IMR-90 (cell line): ENCODE data around the gene CDH12. TPM values are rescaled to one million over a fixed set of nuclear protein-coding genes. Genes with fewer than 3 reads are reported as not detected.
A peak's percentile ranks its signal among the peaks of the same experiment; 100 is the strongest.

Source experiments
- ATAC-seq: fragments of 200-7000 bp; cut with Tn5 transposase; 2 replicates; pipeline ENCODE4 v1.9.1; 2020; ENCODE audit warnings: low read depth, mild to moderate bottlenecking, moderate library complexity
- BruUV-seq: library from RNA; stranded (reverse); fragments of 400-500 nt; replicated peaks from 2 replicates; lab custom pipeline; 2021; lab: Mats Ljungman, UMichigan
- CTCF ChIA-PET: fragments of 300-600 bp; formaldehyde crosslinking; extraction: SDS; loops from one replicate; lab custom pipeline; 2021; ENCODE audit warnings: antibody characterized with exemption; lab: Yijun Ruan, JAX
- POLR2A ChIA-PET: fragments of 300-600 bp; sonication (Branson Sonifier 250); formaldehyde crosslinking; loops from one replicate; lab custom pipeline; 2022; ENCODE audit warnings: antibody characterized with exemption; ENCODE audit not compliant: unreplicated experiment; lab: Charles Lee
- DNase-seq: peaks from one replicate; pipeline ENCODE4 v3.0.0; 2013
- H2AFZ ChIP-seq: replicated peaks from 2 replicates; pipeline ENCODE3; 2013; ENCODE audit warnings: low read length, mild to moderate bottlenecking; ENCODE audit not compliant: poor library complexity
- H2AK5ac ChIP-seq: 2 replicates; pipeline ENCODE4 v1.6.1; 2013; ENCODE audit warnings: low read depth, low read length, inconsistent platforms
- H2AK9ac ChIP-seq: replicated peaks from 2 replicates; pipeline ENCODE3; 2013; ENCODE audit warnings: mild to moderate bottlenecking, low read depth, low read length, moderate library complexity; ENCODE audit not compliant: poor library complexity
- H2BK120ac ChIP-seq: 2 replicates; pipeline ENCODE4 v1.6.1; 2013; ENCODE audit warnings: low read depth, low read length, inconsistent platforms
- H2BK15ac ChIP-seq: 3 replicates; pipeline ENCODE4 v1.6.1; 2013; ENCODE audit warnings: low read depth, low read length, inconsistent platforms
- H2BK20ac ChIP-seq: 2 replicates; pipeline ENCODE4 v1.6.1; 2013; ENCODE audit warnings: low read depth, mild to moderate bottlenecking, inconsistent platforms, low read length, moderate library complexity
- H2BK5ac ChIP-seq: 2 replicates; pipeline ENCODE4 v1.6.1; 2013; ENCODE audit warnings: mild to moderate bottlenecking, low read depth, low read length, inconsistent platforms; ENCODE audit not compliant: poor library complexity, severe bottlenecking
- H3K14ac ChIP-seq: replicated peaks from 2 replicates; pipeline ENCODE4 v1.6.1; 2013; ENCODE audit warnings: low read depth, low read length, inconsistent platforms
- H3K18ac ChIP-seq: 2 replicates; pipeline ENCODE4 v1.6.1; 2013; ENCODE audit warnings: low read depth, low read length, control low read depth
- H3K23ac ChIP-seq: 2 replicates; pipeline ENCODE4 v1.6.1; 2013; ENCODE audit warnings: low read depth, low read length, inconsistent platforms
- H3K27ac ChIP-seq: 2 replicates; pipeline ENCODE4 v1.5.1; 2013; ENCODE audit warnings: mild to moderate bottlenecking, control low read depth, low read length; ENCODE audit not compliant: insufficient read depth
- H3K27me3 ChIP-seq: 2 replicates; pipeline ENCODE4 v1.6.1; 2013; ENCODE audit warnings: low read length; ENCODE audit not compliant: control insufficient read depth, insufficient read depth
- H3K36me3 ChIP-seq: 2 replicates; pipeline ENCODE4 v1.6.1; 2013; ENCODE audit warnings: low read length, mixed read lengths; ENCODE audit not compliant: control insufficient read depth, insufficient read depth
- H3K4ac ChIP-seq: 2 replicates; pipeline ENCODE4 v1.6.1; 2013; ENCODE audit warnings: low read depth, low read length, inconsistent platforms
- H3K4me1 ChIP-seq: 2 replicates; pipeline ENCODE4 v1.6.1; 2013; ENCODE audit warnings: low read length, mixed read lengths; ENCODE audit not compliant: control insufficient read depth, insufficient read depth
- H3K4me2 ChIP-seq: 2 replicates; pipeline ENCODE4 v1.6.1; 2013; ENCODE audit warnings: low read depth, mild to moderate bottlenecking, control low read depth, low read length, moderate library complexity
- H3K4me3 ChIP-seq: 2 replicates; pipeline ENCODE4 v1.5.1; 2013; ENCODE audit warnings: low read depth, mild to moderate bottlenecking, control low read depth, low read length, moderate library complexity; ENCODE audit not compliant: insufficient read depth
- H3K56ac ChIP-seq: 2 replicates; pipeline ENCODE4 v1.6.1; 2013; ENCODE audit warnings: low read length, inconsistent platforms; ENCODE audit not compliant: insufficient read depth; ENCODE audit errors: extremely low read depth
- H3K79me1 ChIP-seq, 2 experiments: 2 replicates each; pipeline ENCODE4 v1.6.1; 2013; ENCODE audit warnings: low read length in 2 of 2, inconsistent platforms in 1 of 2, low read depth in 1 of 2
- H3K9ac ChIP-seq: 2 replicates; pipeline ENCODE4 v1.6.1; 2013; ENCODE audit warnings: low read depth, low read length, control low read depth
- H3K9me1 ChIP-seq: 2 replicates; pipeline ENCODE4 v1.6.1; 2013; ENCODE audit warnings: low read length, inconsistent platforms; ENCODE audit not compliant: insufficient read depth
- H3K9me3 ChIP-seq: 2 replicates; pipeline ENCODE4 v1.6.1; 2013; ENCODE audit warnings: low read length; ENCODE audit not compliant: control insufficient read depth, insufficient read depth
- H4K20me1 ChIP-seq: 2 replicates; pipeline ENCODE4 v1.6.1; 2013; ENCODE audit warnings: low read length, inconsistent platforms; ENCODE audit not compliant: insufficient read depth
- H4K5ac ChIP-seq: 2 replicates; pipeline ENCODE4 v1.6.1; 2013; ENCODE audit warnings: mild to moderate bottlenecking, low read depth, low read length, control low read depth
- H4K8ac ChIP-seq, 2 experiments: 2 replicates each; pipeline ENCODE4 v1.6.1; 2013; ENCODE audit warnings: low read depth in 2 of 2, low read length in 2 of 2, control low read depth in 1 of 2, inconsistent platforms in 1 of 2
- H4K91ac ChIP-seq: 2 replicates; pipeline ENCODE4 v1.6.1; 2013; ENCODE audit warnings: low read depth, low read length, inconsistent platforms; ENCODE audit not compliant: insufficient read depth
- BHLHE40 ChIP-seq: fragments of 150-350 bp; IDR thresholded peaks from 2 replicates; pipeline ENCODE4 v1.6.1; 2016; ENCODE audit warnings: mild to moderate bottlenecking, low read depth, low read length
- CEBPB ChIP-seq: IDR thresholded peaks from 2 replicates; pipeline ENCODE4 v1.6.1; 2012; ENCODE audit warnings: low read depth, low read length, improper control_type of control experiment
- CHD1 ChIP-seq: IDR thresholded peaks from 2 replicates; pipeline ENCODE4 v1.6.1; 2012; ENCODE audit warnings: low read depth, low read length, improper control_type of control experiment
- MXI1 ChIP-seq: IDR thresholded peaks from 2 replicates; pipeline ENCODE4 v1.6.1; 2012; ENCODE audit warnings: low read depth, mild to moderate bottlenecking, low read length, moderate library complexity, borderline replicate concordance
- NFE2L2 ChIP-seq: fragments of 150-350 bp; IDR thresholded peaks from 2 replicates; pipeline ENCODE4 v1.6.1; 2016; ENCODE audit warnings: low read depth, mild to moderate bottlenecking, low read length
- RFX5 ChIP-seq: IDR thresholded peaks from 2 replicates; pipeline ENCODE4 v1.8.0; 2012; ENCODE audit warnings: low read depth, mild to moderate bottlenecking, low read length, moderate library complexity
- WGBS, 2 experiments: methylation state at CpG; one replicate each; pipeline versions ENCODE4 v1.1.5 to v1.1.7; 2013; ENCODE audit warnings: missing lambda C conversion rate in 2 of 2; ENCODE audit not compliant: insufficient read length in 1 of 2; ENCODE audit errors: extremely low coverage in 2 of 2; 5-methylcytosine and 5-hydroxymethylcytosine counted together
- dilution Hi-C: fragments of 300-500 bp; cut with HindIII; formaldehyde crosslinking; loops from one replicate; pipeline ENCODE4 v1.14.3; 2018; ENCODE audit warnings: low sequenced_read_pairs; ENCODE audit not compliant: unreplicated experiment
- in situ Hi-C: fragments of 300-500 bp; cut with MboI; formaldehyde crosslinking; loops from 3 replicates; pipeline ENCODE4 v1.14.3; 2019; ENCODE audit warnings: low sequenced_read_pairs, inconsistent platforms, mixed read lengths
- intact Hi-C: fragments of 100-400 bp; cut with micrococcal nuclease; formaldehyde crosslinking; loops from 2 replicates; pipeline ENCODE4 v1.10.0; 2022
- polyA plus RNA-seq, 3 experiments: library from polyadenylated mRNA; depleted of rRNA; stranded (reverse); fragments of >200 nt; gene quantifications; 2 replicates each; pipeline ENCODE4 v1.2.3, GENCODE V29; 2012; ENCODE audit warnings: low replicate concordance in 1 of 3
- total RNA-seq: library from RNA; depleted of rRNA; stranded (reverse); fragments of >200 nt; gene quantifications from 2 replicates; pipeline ENCODE4 v1.2.3, GENCODE V29; 2012

The CDH12 gene
- total and polyA plus RNA-seq, 2 of the 4 experiments (the other 2 are of a cell fraction) = not detected

GRCh38 chr5:22372826-22373660 is 480.1 kb downstream of the CDH12 start:
- no peak overlapping the region for H2BK5ac ChIP-seq
- ChIA-PET CTCF (no interaction called here), POLR2A (no interaction called here)
- peak overlapping the region; percentile 16; the same call in 1 of the 2 replicates for H2AK5ac ChIP-seq
- H3K9ac ChIP-seq = no peak overlapping the region
- peak overlapping the region; percentile 70 for H2BK120ac ChIP-seq
- no peaks in the 10 kb centered on the region for H3K9me1 ChIP-seq
- no peak for DNase-seq
- no peaks in the 10 kb centered on the region for H3K9me3 ChIP-seq
- TF ChIP-seq CHD1 = no peak
- TF ChIP-seq RFX5 = no peak
- TF ChIP-seq MXI1 = no peak
- TF ChIP-seq NFE2L2 = no peak
- no peak for TF ChIP-seq BHLHE40
- no peak for TF ChIP-seq CEBPB
- intact Hi-C loops (no loop called here), dilution Hi-C loops (no loop called here), in situ Hi-C loops (no loop called here)
- peak overlapping the region; percentile 29 for H3K4ac ChIP-seq
- no peak for ATAC-seq
- no peaks in the 10 kb centered on the region for H4K20me1 ChIP-seq
- no peaks in the 10 kb centered on the region for H3K27me3 ChIP-seq
- no peaks in the 10 kb centered on the region for H3K79me1 ChIP-seq
- no peak overlapping the region for H3K4me2 ChIP-seq
- H4K8ac ChIP-seq = peak overlapping the region in 1 of 2 experiments; percentile 57; a peak in 1 of 4 replicates
- no peak overlapping the region for H3K23ac ChIP-seq
- no peak overlapping the region for H3K18ac ChIP-seq
- BruUV-seq = no TSS peak
- no peak overlapping the region for H3K56ac ChIP-seq
- H3K4me3 ChIP-seq = no peak overlapping the region
- H2AFZ ChIP-seq = peak overlapping the region; percentile 79
- no peak overlapping the region for H2BK15ac ChIP-seq
- no peaks in the 10 kb centered on the region for H3K36me3 ChIP-seq
- no peak overlapping the region for H4K5ac ChIP-seq
- H2AK9ac ChIP-seq = no peak overlapping the region
- H4K91ac ChIP-seq = no peak overlapping the region
- no peak overlapping the region; the same call in 1 of the 2 replicates for H3K14ac ChIP-seq
- H3K4me1 ChIP-seq = peaks cover 5% of the 10 kb centered on the region; the same call in 1 of the 2 replicates
- WGBS, 2 experiments = no CpG with 5 or more reads among the region's 1 CpG
- peak overlapping the region; percentile 51; the same call in 1 of the 2 replicates for H2BK20ac ChIP-seq
- H3K27ac ChIP-seq = no peak overlapping the region
